SU-DHL-6 (cell line): ENCODE data around the gene KMT2D.

Experiments used
- EZH2phosphoT487 ChIP-seq: fragments of 200-600 bp; sonication (generic), shearing (Covaris generic); conservative IDR thresholded peaks from 2 replicates; pipeline ENCODE4 v1.6.1; 2018; ENCODE audit warnings: mild to moderate bottlenecking, antibody characterized with exemption, low read length, moderate library complexity, mixed read lengths
- TF ChIP-seq, protein P1 (sequence below): fragments of 200-600 bp; sonication (generic); IDR thresholded peaks from one replicate; pipeline ENCODE4 v1.5.1; 2017; ENCODE audit warnings: antibody characterized with exemption, mild to moderate bottlenecking, low read length, moderate library complexity; ENCODE audit not compliant: insufficient read depth, poor library complexity, severe bottlenecking

DNA sequence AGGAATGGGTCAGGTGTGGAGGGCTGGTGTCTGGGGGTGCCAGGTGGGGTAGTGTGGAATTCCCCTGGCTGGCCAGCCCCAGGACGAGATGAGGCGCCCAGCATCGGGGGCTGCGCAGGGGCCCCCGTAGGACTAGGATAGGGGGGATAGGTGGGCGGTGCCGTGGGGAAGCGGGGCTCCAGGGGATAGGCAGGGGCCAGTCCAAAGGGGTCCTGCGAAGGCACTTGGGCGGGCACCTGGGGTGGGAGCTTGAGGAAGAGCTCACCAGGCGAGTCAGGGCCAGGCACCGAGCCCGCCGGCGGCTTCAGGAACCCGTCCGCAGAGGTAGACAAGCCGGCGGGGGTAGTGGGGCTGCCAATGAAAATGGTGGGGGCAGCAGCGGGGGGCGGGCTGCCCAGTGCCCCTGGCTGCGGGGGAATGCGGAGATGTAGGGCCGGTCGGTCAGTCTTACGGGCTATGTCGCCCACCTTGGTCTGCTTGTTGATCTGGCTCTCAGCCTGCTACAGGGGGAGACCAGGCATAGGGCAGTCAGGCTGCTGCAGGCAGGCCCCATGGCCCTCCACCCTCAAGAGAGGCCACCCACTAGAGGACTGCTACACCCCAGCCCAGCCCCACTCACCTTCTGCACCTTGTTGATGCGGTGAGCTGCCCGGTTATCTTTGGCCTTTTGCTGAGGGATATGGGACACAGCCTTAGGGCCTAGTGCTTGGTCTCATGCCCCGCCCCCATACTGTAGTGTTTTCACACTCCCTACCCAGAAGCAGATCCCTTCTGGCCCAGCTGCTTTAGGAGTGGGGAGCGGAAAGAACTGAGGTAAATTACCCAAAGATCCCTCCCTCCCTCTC, 19.3 kb downstream of the KMT2D start:
- no peak for TF ChIP-seq EZH2phosphoT487
- TF ChIP-seq, protein P1, sequence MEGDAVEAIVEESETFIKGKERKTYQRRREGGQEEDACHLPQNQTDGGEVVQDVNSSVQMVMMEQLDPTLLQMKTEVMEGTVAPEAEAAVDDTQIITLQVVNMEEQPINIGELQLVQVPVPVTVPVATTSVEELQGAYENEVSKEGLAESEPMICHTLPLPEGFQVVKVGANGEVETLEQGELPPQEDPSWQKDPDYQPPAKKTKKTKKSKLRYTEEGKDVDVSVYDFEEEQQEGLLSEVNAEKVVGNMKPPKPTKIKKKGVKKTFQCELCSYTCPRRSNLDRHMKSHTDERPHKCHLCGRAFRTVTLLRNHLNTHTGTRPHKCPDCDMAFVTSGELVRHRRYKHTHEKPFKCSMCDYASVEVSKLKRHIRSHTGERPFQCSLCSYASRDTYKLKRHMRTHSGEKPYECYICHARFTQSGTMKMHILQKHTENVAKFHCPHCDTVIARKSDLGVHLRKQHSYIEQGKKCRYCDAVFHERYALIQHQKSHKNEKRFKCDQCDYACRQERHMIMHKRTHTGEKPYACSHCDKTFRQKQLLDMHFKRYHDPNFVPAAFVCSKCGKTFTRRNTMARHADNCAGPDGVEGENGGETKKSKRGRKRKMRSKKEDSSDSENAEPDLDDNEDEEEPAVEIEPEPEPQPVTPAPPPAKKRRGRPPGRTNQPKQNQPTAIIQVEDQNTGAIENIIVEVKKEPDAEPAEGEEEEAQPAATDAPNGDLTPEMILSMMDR = no peak
